ENCODE data around the gene PLAAT3. TPM values are rescaled to one million over a fixed set of nuclear protein-coding genes. Genes with fewer than 3 reads are reported as not detected.

Gene PLAAT3
- total RNA-seq, 1 experiment from 2014 or later, result 0.69 TPM

Other genes with a start within 250 kb of the PLAAT3 start
- gene SLC22A9, start 244.6 kb downstream of the PLAAT3 start, total RNA-seq (2021), result not detected in 2 replicates
- gene PLAAT5, start 123.3 kb downstream of the PLAAT3 start, total RNA-seq (2021), result not detected in 2 replicates
- not detected in 2 replicates for gene LGALS12, start 108.3 kb downstream of the PLAAT3 start, total RNA-seq (2021)
- gene PLAAT4, start 77.6 kb downstream of the PLAAT3 start, total RNA-seq (2021), result 0.97 and 1.0 TPM in 2 replicates
- gene PLAAT2, start 51.1 kb downstream of the PLAAT3 start, total RNA-seq (2021), result not detected in 2 replicates
- gene ATL3, start 56.9 kb upstream of the PLAAT3 start, total RNA-seq (2021), result 53.8 and 63.9 TPM in 2 replicates
- 268 and 275 TPM in 2 replicates for gene RTN3, start 67.1 kb upstream of the PLAAT3 start, total RNA-seq (2021)
- gene ZFTA, start 154.3 kb upstream of the PLAAT3 start, total RNA-seq (2021), result 32.4 and 36.1 TPM in 2 replicates
- gene SPINDOC, start 199.0 kb upstream of the PLAAT3 start, total RNA-seq (2021), result 91.1 and 94.5 TPM in 2 replicates
- 54.9 and 61.7 TPM in 2 replicates for gene MARK2, start 224.7 kb upstream of the PLAAT3 start, total RNA-seq (2021)

Measured in A673 (cell line).